Esophagus squamous epithelium (tissue), 5 donors: Measurements from ENCODE around the gene CPXM2. TPM values are rescaled to one million over a fixed set of nuclear protein-coding genes. Genes with fewer than 3 reads are reported as not detected.

Source experiments
- DNase-seq: peaks from one replicate; lab custom pipeline; 2025; lab: John Stamatoyannopoulos, UW
- H3K27ac ChIP-seq, 4 donors: fragments of 200-600 bp; sonication (generic); one replicate each; pipeline ENCODE4 v1.5.1; 2016 to 2019; ENCODE audit warnings: mild to moderate bottlenecking in 1 of 4
- H3K27me3 ChIP-seq, 4 donors: fragments of 200-600 bp; sonication (generic); 1 replicate in 3 of 4; 2 replicates in 1 of 4; pipeline versions ENCODE4 v1.5.1 to v1.6.0; 2017 to 2021; ENCODE audit warnings: antibody characterized with exemption in 1 of 4
- H3K36me3 ChIP-seq, 3 donors: fragments of 200-600 bp; sonication (generic); one replicate each; pipeline ENCODE4 v1.5.1; 2016 to 2019
- H3K4me1 ChIP-seq, 3 donors: fragments of 200-600 bp; sonication (generic); one replicate each; pipeline ENCODE4 v1.5.1; 2017 to 2019
- H3K4me3 ChIP-seq, 4 donors: fragments of 200-600 bp; sonication (generic); 1 replicate in 3 of 4; 2 replicates in 1 of 4; pipeline ENCODE4 v1.5.1; 2016 to 2019; ENCODE audit warnings: mild to moderate bottlenecking in 2 of 4, moderate library complexity in 1 of 4
- H3K9me3 ChIP-seq, 3 donors: fragments of 200-600 bp; sonication (generic); one replicate each; pipeline ENCODE4 v1.5.1; 2016 to 2019
- POLR2A ChIP-seq, 4 donors: fragments of 450-650 bp; IDR thresholded peaks; one replicate each; pipeline ENCODE4 v1.6.1; 2017; ENCODE audit warnings: antibody characterized with exemption in 4 of 4, mild to moderate bottlenecking in 4 of 4, moderate library complexity in 3 of 4
- whole genome bisulfite sequencing, 2 donors: methylation state at CpG; one replicate each; pipeline ENCODE4 v1.1.5; 2018; 5-methylcytosine and 5-hydroxymethylcytosine counted together
- intact Hi-C: fragments of 100-400 bp; cut with DNase I; formaldehyde crosslinking; loops from one replicate; pipeline ENCODE4 v1.15.0; 2022
- total RNA-seq, 4 donors: library from RNA; depleted of rRNA; stranded (reverse); fragments of >200 nt; gene quantifications; one replicate each; pipeline ENCODE4 v1.1.0, GENCODE V29; 2016
- TF ChIP-seq, protein P1 (sequence below), 6 experiments: fragments of 450-650 bp in 4 of 6; fragments of 200-600 bp in 2 of 6; sonication (generic) in 2 of 6; IDR thresholded peaks; one replicate each; pipeline ENCODE4 v1.5.1; 2016 to 2019; ENCODE audit warnings: antibody characterized with exemption in 6 of 6, mild to moderate bottlenecking in 4 of 6, moderate library complexity in 4 of 6
- donor health status: DM: yes; HTN: yes; CAD: no.

CPXM2 gene
- total RNA-seq, 4 donors from 2014 or later: 2.5 to 9.2 (median 3.0) TPM

- H3K27me3 ChIP-seq: no peaks in the 10 kb centered on the region
- peak overlapping the region in 3 of 4 donors; percentile 41 to 82 (median 80) for H3K27ac ChIP-seq
- DNase-seq: no peak
- H3K4me3 ChIP-seq: no peak overlapping the region
- 48 to 65% methylated on average over 11 to 13 of the region's 15 CpGs for WGBS, 2 donors
- no peak for TF ChIP-seq POLR2A (IDR thresholded peaks at IDR 0.05)
- TF ChIP-seq, protein P1, sequence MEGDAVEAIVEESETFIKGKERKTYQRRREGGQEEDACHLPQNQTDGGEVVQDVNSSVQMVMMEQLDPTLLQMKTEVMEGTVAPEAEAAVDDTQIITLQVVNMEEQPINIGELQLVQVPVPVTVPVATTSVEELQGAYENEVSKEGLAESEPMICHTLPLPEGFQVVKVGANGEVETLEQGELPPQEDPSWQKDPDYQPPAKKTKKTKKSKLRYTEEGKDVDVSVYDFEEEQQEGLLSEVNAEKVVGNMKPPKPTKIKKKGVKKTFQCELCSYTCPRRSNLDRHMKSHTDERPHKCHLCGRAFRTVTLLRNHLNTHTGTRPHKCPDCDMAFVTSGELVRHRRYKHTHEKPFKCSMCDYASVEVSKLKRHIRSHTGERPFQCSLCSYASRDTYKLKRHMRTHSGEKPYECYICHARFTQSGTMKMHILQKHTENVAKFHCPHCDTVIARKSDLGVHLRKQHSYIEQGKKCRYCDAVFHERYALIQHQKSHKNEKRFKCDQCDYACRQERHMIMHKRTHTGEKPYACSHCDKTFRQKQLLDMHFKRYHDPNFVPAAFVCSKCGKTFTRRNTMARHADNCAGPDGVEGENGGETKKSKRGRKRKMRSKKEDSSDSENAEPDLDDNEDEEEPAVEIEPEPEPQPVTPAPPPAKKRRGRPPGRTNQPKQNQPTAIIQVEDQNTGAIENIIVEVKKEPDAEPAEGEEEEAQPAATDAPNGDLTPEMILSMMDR (IDR thresholded peaks at IDR 0.05): no peak
- intact Hi-C loops: no loop called here
- peaks cover 0 to 55% (median 23%) of the 10 kb centered on the region in 3 donors for H3K4me1 ChIP-seq
- H3K36me3 ChIP-seq: no peaks in the 10 kb centered on the region
- H3K9me3 ChIP-seq: no peaks in the 10 kb centered on the region
Measured at GRCh38 chr10:123868038-123869019, 23.3 kb downstream of the CPXM2 start.

DNA sequence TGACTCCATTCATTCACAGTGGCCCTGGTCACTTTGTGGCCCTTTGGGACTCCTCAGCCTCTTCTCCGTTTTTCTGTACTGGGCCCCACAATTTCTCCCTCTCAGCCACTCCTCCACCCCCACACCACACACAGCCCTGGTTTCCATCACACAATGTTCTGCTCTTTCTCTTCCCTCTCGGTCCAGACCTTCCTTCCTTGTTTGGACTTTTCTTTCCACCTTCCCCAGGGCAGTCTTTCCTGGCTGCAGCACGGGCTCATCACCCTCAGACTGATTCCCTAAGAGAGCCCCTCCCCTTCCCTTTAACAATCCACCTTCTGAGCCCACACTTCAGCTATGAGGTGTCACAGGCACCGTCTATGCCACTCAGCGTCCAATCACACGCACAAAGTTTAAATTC is 25.7 kb downstream of the CPXM2 start:
- Histone ChIP-seq H3K27me3 (no peaks in the 10 kb centered on the region), H3K27ac (peak overlapping the region; percentile 53 to 88 (median 81)), H3K4me3 (no peak overlapping the region), H3K9me3 (no peaks in the 10 kb centered on the region), H3K36me3 (no peaks in the 10 kb centered on the region), H3K4me1 (peaks cover 0 to 67% (median 29%) of the 10 kb centered on the region in 3 donors)
- intact Hi-C loops: no loop called here
- DNase-seq: no peak
- WGBS, 2 donors: 73 to 80% methylated on average over 6 of the region's 6 CpGs
- no peak for TF ChIP-seq POLR2A (IDR thresholded peaks at IDR 0.05)
- TF ChIP-seq, protein P1 (IDR thresholded peaks at IDR 0.05): no peak

DNA sequence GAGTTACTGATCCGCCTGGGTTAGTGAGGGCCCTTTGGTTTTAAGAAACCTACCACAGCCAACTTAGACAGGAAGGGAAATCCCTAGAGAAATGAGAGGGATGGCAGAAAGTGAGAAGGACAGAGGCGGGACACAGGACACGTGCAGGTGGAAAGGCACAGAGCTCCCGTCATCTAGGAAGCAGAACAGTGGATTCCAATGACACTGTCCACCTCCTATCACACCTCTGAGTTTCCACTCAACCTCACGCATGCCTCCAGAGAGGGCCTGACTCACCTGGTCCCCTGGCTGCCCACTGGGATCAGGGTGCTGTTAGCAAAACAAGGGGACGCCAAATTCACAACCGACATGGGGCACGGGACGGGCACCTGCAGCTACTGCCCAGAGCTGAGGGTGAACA is 26.3 kb downstream of the CPXM2 start:
- Histone ChIP-seq H3K27ac (peak overlapping the region; percentile 53 to 88 (median 81)), H3K27me3 (no peaks in the 10 kb centered on the region), H3K4me1 (peaks cover 0 to 66% (median 29%) of the 10 kb centered on the region in 3 donors), H3K36me3 (no peaks in the 10 kb centered on the region), H3K4me3 (no peak overlapping the region), H3K9me3 (no peaks in the 10 kb centered on the region)
- WGBS, 2 donors: 87 to 88% methylated on average over 8 to 9 of the region's 9 CpGs
- TF ChIP-seq, protein P1 (IDR thresholded peaks at IDR 0.05): no peak
- no peak for TF ChIP-seq POLR2A (IDR thresholded peaks at IDR 0.05)
- intact Hi-C loops: no loop called here
- DNase-seq: no peak

GRCh38 chr10:123864923-123865322 is 26.7 kb downstream of the CPXM2 start:
- peak overlapping the region; percentile 36 to 88 (median 81) for H3K27ac ChIP-seq
- H3K9me3 ChIP-seq: no peaks in the 10 kb centered on the region
- 57 to 65% methylated on average over 8 to 9 of the region's 9 CpGs for WGBS, 2 donors
- H3K4me3 ChIP-seq: no peak overlapping the region
- H3K36me3 ChIP-seq: no peaks in the 10 kb centered on the region
- DNase-seq: no peak
- peaks cover 0 to 62% (median 29%) of the 10 kb centered on the region in 3 donors for H3K4me1 ChIP-seq
- TF ChIP-seq POLR2A (IDR thresholded peaks at IDR 0.05): no peak
- TF ChIP-seq, protein P1 (IDR thresholded peaks at IDR 0.05): no peak
- intact Hi-C loops: no loop called here
- no peaks in the 10 kb centered on the region for H3K27me3 ChIP-seq
